GM21529 (cell line): Measurements from ENCODE around the gene COL18A1.

Experiments
- ATAC-seq: cut with Tn5 transposase; IDR thresholded peaks from one replicate; pipeline ENCODE4 v1.9.1; 2021; ENCODE audit not compliant: unreplicated experiment

Gene COL18A1

DNA sequence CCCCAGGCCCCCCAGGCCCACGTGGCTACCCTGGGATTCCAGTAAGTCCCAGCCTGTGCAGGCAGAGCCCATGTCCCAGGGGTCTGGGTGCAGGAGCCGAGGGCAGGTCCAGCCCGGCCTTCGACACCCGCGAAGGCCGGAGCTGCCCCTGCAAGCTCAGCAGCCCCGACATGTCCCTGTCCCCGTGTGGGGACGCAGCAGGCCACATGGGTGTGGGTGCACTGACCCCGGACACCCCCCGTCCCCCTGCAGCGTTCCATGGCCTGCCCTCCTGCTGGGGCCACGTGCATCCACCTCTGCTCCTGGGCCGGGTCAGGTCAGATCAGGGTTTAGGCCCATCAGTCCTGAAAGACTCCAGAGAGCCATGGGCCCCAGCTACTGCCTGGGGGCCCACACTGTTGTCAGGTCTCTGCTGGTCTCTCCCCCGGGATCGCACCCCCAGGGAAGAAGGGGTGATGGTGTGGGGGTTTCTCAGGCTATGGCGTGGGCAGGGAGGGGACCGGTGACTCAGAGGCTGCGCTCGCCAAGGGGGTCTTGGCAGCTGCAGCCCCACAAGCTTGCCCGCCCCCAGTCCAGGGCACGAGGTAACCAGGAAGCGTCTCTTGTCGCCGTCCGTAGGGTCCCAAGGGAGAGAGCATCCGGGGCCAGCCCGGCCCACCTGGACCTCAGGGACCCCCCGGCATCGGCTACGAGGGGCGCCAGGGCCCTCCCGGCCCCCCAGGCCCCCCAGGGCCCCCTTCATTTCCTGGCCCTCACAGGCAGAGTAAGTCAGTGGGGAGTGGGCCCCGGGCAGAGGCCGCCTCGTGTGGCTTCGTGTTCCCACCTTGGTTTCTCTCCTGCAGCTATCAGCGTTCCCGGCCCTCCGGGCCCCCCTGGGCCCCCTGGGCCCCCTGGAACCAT, 99.8 kb downstream of the COL18A1 start:
- ATAC-seq = no peak

- ATAC-seq = no peak
Observed at GRCh38 chr21:45505416-45506021, 100.6 kb downstream of the COL18A1 start.

DNA sequence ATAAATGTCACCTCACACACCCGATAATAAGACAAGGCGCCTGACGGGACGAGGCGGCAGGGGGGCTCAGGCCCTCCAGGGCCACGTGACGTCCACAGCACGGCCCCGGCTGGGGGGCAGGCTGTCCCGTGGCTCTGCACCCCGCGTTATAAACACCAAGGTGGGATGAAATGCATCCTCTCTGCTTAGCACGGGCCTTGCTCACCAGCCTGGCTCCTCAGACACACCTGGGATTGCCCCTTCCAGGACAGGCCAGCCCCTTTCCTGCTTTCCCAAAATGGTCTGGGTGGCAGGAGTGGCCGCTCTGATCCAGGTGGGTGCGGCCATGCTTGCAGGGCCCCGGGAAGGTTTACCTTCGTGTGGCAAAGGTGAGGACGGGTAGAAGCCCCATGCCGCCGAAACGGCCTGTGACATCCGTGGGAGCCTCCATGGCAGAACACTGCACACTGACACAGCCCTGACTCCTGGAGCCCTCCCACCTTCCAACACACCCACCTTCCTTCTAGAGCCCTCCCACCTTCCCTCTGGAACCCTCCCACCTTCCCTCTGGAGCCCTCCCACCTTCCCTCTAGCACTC, 101.4 kb downstream of the COL18A1 start:
- no peak for ATAC-seq

- no peak for ATAC-seq
Observed at GRCh38 chr21:45506836-45507522, 102.0 kb downstream of the COL18A1 start.

- ATAC-seq = no peak
Observed at GRCh38 chr21:45507523-45507875, 102.5 kb downstream of the COL18A1 start.

DNA sequence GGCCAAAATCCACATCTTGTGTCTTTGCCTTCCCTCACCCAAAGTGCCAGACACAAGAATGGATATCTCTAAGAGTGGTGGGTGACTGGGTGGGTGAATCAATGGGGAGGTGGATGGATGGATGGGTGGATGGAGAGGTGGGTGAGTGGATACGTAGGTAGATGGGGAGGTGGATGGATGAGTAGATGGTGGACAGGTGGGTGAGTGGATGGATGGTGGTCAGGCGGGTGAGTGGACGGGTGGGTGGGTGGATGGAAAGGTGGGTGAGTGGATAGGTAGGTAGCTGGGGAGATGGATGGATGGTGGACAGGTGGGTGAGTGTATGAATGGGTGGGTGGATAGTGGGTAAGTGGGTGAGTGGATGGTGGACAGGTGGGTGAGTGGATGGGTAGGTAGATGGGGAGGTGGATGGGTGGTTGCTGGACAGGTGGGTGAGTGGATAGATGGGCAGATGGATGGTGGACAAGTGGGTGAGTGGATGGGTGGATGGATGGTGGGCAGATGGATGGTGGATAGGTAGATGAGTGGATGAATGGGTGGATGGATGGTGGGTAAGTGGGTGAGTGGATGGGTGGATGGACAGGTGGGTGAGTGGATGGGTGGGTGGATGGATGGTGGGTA, 103.0 kb downstream of the COL18A1 start:
- ATAC-seq = no peak

GRCh38 chr21:45508607-45509565, 103.9 kb downstream of the COL18A1 start:
- ATAC-seq = no peak

GRCh38 chr21:45509566-45510465, 104.9 kb downstream of the COL18A1 start:
- ATAC-seq = no peak

- ATAC-seq = no peak
Observed at GRCh38 chr21:45510466-45510955, 105.5 kb downstream of the COL18A1 start.

GRCh38 chr21:45511007-45511406, 106.0 kb downstream of the COL18A1 start:
- no peak for ATAC-seq

DNA sequence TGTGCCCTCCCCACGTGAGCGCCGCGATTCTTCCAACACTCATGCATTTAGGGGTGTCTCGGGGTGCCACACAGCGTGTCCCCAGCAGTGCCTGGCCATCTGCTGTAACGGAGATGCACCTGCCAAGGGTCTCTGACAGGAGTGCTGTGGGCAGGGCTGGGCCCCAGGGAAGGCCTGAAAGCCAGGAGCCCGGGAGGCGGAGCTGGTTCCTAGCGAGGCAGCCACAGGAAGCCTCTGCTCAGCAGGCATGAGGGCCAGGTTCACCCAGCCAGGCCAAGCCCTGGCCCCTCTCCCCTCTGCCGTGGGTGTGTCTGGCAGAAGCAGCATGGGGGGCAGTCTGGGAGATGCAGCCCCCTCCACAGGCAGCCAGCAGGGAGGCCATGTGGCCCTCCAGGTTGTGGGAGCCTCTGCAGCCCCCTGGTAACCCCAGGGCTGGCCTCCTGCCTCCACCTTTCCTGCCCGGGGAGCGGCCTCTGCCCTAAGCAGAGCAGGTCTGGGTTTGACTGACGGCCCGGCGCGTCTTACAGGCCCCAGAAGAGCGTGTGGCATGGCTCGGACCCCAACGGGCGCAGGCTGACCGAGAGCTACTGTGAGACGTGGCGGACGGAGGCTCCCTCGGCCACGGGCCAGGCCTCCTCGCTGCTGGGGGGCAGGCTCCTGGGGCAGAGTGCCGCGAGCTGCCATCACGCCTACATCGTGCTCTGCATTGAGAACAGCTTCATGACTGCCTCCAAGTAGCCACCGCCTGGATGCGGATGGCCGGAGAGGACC, 106.9 kb downstream of the COL18A1 start:
- ATAC-seq = no peak

DNA sequence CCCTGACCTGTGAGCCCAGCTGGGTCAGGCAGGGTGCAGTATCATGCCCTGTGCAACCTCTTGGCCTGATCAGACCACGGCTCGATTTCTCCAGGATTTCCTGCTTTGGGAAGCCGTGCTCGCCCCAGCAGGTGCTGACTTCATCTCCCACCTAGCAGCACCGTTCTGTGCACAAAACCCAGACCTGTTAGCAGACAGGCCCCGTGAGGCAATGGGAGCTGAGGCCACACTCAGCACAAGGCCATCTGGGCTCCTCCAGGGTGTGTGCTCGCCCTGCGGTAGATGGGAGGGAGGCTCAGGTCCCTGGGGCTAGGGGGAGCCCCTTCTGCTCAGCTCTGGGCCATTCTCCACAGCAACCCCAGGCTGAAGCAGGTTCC, 107.6 kb downstream of the COL18A1 start:
- no peak for ATAC-seq

DNA sequence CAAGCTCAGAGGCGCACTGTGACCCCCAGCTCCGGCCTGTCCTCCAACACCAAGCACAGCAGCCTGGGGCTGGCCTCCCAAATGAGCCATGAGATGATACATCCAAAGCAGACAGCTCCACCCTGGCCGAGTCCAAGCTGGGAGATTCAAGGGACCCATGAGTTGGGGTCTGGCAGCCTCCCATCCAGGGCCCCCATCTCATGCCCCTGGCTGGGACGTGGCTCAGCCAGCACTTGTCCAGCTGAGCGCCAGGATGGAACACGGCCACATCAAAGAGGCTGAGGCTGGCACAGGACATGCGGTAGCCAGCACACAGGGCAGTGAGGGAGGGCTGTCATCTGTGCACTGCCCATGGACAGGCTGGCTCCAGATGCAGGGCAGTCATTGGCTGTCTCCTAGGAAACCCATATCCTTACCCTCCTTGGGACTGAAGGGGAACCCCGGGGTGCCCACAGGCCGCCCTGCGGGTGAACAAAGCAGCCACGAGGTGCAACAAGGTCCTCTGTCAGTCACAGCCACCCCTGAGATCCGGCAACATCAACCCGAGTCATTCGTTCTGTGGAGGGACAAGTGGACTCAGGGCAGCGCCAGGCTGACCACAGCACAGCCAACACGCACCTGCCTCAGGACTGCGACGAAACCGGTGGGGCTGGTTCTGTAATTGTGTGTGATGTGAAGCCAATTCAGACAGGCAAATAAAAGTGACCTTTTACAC, 108.2 kb downstream of the COL18A1 start:
- no peak for ATAC-seq

GRCh38 chr21:45513741-45514310, 108.9 kb downstream of the COL18A1 start:
- no peak for ATAC-seq

- no peak for ATAC-seq
Observed at GRCh38 chr21:45514311-45515021, 109.5 kb downstream of the COL18A1 start.

DNA sequence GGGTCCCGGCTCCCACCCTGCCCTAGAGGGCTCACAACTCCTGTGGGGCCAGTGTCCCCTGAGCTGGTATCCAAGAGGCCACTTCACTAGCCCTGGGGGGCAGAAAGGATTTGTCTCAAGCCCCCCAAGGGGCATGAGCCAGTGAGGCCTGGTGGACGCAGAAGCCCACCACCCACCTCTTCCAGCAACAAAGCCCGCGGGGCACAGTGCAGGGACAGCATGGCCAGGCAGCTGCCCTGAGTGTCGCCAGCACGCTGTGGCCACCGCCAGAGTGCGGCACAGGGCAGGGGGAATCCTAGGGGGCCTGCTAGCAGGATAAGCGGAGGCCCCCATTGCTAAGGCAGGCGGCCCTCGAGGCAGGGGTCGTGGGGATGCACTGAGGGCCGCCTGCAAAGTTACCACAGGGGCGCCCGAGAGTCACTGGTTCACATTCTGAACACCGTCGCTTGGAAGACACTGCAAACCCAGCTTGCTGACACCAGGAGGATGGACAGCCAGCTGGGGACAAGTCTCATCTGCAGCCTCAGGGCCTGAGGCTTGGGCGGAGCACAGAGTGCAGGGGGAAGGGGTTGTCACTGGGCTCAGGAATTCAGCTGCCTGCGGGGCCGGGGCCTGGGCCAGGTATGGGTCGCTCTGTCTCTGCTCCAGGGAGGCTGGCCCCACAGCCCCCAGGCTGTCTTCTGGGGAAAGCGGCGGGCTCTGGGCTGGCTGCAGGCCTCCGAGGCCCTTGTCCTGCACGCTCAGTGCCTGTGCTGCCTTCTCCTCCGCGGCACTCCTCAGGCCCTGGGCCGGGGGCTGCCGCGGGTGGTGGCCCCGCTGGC, 110.5 kb downstream of the COL18A1 start:
- no peak for ATAC-seq
